Measurements from ENCODE around the gene ZDHHC17.
"Not testable (repeated sequence)": the region's sequence is repeated elsewhere in the genome, so short reads cannot be mapped to it uniquely, and the experiment has no call there.

GRCh38 chr12:76732188-76732587 lies 31.7 kb upstream of the ZDHHC17 start:
- TF ChIP-seq CTCF (IDR thresholded peaks at IDR 0.05; ENCODE audit: poor library complexity); EZH2 (IDR thresholded peaks at IDR 0.05; ENCODE audit: borderline replicate concordance); EZH2phosphoT487 (IDR thresholded peaks at IDR 0.05; ENCODE audit: low read depth, severe bottlenecking, unreplicated experiment): not testable (repeated sequence)

Data from hepatocyte (in vitro differentiated cells).